Measurements from ENCODE around the gene STEAP3.

The STEAP3 gene

DNA sequence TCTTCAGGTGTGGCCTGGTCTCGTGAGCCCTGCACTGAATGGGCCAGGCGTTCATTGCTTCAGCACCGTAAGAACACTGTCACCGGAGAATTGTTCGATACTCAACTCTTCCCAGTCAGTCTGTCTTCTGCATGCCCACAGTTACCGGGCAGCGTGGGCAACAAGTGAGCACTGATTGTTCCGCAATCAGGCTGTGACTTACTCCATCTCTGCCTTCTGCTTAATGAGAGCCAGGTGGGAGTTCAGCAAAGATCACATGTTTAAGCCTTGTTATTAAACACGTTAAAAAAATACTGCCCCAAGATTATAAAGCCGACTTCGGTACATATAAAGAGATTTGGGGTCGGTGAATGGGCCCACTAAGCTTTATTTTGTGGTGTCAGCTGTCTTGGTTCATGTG, 3.7 kb downstream of the STEAP3 start:
- no peak for DNase-seq

DNA sequence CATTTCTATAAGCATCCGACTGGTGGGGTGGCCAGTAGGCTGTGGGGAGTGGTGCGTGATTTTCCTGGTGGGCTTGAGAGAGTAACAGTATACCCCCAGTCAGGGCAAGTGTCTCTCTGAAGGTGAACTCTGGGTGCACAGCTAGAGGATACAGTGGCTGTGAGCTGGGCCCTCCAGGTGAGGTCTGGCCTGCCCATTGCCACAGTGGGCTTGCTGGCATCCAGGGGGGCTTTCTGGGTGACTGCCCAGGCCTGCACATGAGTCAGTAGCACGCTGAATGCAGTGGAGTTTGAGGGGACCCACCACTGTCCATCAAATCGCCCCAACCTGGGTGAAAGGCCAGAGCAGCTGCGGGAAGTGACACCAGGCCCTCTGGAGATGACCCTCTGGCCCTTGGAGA, 4.5 kb downstream of the STEAP3 start:
- no peak for DNase-seq

DNA sequence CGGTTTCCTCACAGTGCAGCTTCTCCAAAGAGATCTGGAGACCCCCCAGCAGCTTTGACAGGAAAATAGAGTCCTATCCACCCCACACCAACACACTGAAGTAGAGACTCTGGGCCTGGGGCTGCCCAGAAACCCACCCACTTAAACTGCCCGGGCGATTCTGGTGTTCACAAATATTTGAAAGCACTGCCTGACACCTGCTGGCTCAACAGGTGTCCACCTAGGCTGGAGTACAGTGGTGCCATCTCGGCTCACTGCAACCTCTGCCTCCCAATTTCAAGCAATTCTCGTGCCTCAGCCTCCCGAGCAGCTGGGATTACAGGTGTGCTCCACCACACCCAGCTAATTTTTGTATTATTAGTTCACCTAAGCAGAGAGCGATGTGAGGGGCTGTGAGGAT, 5.3 kb downstream of the STEAP3 start:
- DNase-seq = no peak

DNA sequence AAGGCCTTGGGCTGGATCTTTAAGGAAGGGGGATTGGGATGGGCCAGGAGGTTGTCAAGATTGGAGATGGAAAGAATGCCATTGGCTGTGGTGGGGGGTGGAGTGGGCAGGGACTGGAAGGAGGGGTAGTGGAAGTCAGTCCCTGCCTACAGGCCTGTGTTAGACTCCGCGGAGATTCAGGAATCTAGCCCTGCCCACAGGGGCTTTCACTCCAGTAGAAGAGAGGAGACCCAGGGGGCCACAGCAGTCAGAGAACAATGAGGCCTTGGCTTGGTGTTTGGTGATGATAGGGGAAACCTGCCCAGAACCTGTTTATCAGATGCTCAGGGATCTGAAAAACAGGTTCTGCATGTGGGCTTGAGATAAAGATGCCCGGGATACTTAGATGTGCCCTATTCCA, 6.1 kb downstream of the STEAP3 start:
- DNase-seq = no peak

DNA sequence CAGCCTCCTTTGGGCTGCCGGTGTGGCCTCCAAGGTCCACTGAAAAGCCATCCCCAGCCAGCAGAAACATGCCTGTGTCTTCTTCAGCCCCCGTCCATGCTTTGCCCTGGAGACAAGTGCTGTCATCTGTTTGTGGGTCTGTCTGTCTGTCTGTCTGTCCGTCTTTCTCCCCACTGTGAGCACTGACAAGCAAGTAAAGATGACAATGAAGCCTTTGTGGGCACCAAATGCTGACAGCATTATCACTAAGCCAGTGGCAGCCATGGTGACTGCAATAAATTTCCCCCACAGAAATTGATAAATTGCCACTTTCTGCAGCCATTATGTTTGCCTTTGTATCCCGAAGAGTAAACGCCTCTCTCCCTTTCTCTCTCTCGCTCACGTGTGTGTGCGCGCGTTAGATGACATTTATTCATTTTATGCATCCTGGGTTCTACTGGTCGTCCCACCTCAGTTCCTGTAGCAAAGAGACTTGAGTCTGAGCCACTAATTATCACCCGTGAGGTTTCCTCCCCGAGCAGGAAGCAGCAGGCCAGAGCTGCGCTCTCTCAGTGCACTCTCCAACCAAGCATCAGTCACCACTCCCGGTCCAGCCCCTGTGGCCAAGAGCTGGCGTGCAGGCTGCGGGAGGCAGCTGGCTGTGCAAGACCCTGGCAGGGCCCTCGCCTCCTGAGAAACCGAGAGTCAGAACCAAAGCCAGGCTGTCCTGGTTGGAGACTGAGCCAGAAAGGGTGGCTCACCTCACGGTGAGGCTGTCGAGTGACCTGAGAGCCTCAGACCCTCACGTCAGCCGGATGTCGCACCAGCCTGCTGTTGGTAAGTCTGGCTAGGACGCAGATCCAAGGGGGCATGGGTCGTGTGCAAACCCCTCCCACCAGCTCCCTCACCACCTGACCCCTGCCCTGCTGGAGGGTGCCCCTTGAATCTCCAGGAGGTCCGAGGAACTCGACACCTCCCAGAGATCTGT, 6.9 kb downstream of the STEAP3 start:
- DNase-seq = no peak

DNA sequence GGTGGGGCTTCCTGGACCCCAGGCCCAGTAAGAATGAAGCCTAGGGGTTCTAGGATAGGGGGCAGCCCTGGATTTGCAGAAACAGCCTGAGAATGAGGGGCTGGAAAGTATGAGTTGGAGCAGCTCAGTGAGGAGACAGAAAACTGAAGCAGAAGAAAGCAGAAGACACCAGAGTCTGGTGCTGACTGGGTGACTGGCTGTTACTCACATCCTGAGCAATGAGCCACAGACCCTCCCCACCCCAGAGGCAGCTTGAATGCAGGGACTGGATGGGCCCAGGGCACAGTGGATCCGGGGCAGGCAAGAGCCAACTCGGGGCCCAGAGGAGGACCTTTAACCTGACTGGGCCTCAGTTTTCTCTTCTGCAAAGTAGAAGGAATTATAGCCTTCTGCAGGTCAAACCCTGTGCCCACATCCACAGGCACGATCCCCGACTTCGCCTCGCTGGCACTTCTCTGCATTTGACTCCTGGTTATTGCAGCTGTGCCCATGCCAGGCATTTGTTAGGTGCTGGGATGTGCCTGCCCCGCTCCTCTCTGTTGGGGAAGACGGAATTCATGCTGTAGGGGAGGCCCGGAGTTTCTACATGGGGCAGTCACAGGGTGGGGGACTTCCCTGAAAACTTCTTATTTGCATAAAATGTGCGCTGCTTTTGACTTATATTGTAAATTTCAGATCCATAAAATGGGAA, 8.5 kb downstream of the STEAP3 start:
- DNase-seq = no peak

DNA sequence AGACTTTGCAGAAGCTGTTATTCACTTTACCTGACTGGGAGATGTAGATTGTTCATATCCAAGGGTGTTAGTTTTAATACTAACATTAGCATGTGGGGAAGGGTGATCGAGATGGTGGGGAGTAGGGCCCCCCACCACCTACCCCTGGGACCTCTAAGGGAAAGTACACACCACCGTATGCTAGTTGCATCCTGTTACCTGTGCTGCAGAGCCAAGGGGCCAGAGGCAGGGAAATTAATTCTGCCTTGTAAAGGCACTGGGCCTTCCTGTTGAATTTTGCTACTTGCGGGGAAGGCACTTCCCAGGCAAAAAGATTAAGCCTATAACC, 9.0 kb downstream of the STEAP3 start:
- no peak for DNase-seq

DNA sequence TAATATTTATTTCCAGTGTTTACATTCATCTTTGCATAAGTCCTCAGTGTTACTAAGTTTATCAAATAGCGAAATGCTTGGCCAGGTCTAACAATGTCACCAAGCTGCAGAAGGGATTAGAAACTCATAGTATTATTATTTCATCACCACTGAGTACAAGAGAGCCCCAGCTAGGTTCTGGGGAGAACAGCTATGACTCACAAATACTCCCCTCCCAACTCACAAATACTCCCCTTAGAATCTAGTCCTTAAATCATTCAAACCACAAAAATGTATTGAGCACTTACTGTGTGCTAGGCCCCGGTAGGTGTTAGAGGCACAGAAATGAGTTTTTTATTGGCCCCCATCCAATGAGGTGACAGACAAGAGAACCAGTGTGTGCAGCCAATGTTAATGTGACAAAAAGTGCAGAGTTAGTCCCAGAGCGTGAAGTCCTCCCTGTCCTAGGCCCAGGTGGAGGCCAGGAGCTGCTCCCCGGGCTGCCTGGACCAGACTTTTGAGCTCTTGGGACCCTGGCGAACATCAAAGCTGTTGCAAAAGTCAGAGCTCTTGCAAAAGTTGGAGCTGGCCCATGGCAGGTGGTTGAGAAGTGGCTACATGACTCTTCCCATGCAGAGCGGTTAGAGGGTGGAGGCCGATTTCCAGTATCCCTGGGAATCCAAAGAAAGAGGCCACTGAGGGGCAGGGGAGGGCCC, 9.8 kb downstream of the STEAP3 start:
- DNase-seq = no peak

DNA sequence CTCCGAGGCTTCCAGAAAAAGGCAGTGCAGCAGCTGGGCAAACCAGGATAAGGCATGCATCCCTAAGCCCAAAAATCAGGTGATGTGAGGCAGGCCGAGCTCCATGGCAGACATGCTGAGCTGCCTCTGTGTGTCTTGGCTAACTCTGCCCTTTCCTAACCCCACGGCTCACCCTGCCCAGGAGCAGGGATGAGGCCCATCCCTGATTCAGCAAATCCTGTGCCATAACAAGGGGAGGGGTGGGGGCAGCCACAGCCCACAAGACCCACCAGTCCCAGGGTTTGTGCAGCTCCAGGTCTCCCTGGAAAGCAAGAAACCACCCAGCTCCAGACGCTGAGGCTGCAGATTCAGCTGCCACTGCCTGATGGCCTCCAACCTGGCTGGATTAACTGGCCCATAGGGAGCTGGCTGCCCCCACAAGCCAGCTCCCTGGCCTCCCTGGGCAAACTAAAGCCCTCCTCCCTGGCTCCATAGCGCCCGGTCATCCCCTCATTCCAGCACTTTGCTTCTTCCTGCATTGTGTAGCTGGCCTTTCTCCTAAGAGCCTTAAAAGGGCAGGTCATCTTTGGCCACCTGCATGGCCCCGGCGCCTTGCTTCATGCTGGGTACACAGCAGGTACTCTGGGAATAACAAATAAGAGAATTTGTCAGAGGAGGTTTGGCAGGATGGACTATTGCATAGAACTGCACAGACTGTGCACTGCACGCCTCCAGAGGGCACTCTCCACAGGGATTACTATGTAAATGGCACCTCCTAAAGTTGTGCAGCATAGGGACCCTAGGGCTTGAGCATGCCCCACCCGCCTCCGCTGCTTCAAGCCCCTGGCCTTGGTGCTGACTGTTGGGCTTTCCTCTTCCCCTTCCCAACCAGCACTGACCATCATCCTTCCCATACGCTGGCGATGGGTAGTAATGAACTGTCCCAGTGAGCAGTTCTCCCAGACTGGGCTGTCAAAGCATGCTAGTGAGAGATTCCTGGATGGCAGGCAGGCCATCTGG, 10.7 kb downstream of the STEAP3 start:
- peak; percentile 11 to 12 for DNase-seq

DNA sequence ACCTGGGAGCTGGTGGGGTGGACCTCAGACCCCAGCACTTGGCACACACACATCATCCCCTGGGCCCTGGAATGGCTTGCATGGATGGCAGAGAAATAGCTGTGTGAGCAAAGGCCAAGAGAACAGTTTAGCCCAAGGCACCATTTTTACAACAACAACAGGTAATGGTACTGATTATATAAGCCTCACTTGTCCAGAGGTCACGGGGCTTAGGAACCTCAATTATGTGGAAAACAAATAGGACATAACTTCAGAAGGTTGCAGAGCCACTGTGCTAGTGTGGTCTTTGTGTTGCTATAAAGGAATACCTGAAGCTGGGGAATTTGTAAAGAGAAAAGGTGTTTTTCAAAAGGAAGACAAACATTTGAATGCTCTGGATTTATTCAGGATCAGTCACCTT, 13.2 kb downstream of the STEAP3 start:
- DNase-seq = no peak

DNA sequence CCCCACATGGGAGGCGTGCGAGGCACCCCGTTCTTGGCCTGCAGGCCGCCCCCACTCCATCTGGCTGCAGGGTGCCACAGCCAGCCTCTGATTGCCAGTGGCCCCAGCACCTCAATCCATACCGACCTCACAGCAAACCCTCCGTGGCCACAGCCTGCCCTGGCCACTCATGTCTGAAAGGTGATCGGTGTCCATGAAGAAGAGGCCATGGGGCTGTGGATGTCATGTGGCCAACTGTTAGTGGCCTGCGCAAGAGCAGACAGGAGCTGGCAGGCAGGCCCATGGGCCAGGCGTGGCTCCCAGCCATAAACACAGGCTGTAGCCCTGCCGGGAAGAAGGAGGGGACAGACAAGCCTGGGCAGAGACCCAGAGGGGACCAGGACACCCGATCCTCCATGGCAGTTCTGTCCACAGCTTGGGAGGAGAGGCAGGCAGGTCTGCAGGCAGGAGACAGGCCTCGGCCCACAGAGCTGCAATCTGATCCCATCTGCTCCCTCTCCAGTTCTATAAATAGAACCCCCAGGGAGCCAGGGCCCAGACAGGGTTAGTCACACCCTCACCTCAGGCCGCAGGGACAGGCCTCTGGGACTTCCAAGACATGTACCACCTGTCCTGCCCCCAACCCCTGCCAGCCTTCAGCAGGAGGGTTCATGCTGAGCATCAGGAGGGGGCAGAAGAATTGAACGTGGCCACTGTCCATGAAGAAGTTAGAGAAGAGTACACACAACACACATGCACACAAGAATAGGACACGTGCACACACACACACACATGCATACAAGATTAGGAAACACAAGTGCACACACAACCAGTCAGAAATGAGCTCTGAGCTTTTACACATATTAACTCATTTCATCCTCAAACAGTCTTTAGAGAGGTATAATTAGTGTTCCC, 16.9 kb downstream of the STEAP3 start:
- DNase-seq = no peak

DNA sequence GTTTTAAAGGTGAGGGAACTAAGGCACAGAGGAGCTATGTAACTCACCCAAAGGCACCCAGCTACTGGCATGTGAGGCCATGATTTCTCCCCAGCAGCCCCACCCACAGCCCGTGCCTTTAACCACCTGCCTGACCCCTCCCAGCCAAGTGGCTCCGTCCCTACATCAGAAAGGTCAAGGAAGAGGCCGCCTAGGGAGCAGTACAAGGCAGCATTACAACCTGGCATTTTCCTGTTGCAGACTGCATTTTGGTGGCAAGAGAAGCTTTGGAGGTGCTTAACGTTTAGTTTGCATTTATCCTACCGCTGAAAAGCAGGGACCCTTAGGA, 17.5 kb downstream of the STEAP3 start:
- no peak for DNase-seq

DNA sequence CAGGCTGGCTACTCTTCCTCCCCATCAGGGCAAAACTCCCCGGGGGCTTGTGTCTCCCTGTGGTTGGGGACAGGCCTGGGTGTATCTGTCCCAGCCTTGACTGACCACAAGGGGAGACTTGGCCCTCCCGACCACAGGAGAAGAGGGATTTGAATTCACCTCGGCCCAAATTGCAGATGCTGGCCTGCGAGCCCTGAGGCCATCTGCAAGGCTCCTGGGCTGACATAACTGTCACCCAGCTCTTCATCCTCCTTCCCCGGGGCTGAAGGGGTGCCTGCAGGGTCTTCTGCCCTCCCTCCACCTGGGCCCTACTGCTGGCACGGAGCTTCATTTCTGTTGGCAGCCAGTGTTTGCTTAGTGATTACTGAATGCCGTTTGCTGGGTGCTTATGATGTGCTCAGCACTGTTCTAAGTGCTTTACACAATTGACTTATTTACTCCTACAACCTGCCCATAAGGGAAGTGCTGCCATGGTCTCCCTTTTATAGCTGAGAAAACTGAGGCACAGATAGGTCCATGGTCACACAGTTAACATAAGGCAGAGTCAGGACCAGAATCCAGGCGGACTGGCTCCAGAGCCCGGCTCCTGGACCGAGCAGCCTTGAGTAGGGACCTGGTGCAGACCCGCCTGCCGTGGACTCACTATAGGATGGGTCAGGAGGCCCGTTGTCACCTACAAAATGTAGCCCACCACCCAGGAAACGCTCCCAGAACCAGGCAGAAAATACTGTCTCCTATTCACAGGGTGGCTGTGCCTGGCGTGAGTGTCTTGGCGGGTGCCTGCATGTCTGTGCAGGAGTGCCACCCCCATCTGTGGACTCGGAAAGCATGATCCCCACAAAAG, 18.9 kb downstream of the STEAP3 start:
- no peak for DNase-seq

DNA sequence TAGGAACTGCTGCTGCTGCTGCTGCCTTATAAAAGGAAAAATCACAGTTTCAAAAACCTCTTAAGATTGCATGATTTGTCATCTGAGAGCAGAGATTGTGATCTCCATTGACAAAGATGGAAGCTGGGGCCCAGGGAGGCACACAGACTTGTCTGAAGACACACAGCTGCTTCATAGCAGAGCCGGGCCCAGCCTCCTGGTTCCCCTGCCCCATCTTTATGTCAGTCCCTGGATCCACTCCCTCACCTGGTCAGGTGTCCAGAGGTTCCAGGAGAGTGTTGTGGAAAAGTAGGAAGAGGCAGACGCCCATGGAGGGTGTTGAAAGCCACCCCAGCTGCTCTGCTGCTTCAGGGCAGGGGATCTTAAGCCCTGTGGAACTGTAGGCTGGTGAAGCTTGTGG, 20.0 kb downstream of the STEAP3 start:
- no peak for DNase-seq

DNA sequence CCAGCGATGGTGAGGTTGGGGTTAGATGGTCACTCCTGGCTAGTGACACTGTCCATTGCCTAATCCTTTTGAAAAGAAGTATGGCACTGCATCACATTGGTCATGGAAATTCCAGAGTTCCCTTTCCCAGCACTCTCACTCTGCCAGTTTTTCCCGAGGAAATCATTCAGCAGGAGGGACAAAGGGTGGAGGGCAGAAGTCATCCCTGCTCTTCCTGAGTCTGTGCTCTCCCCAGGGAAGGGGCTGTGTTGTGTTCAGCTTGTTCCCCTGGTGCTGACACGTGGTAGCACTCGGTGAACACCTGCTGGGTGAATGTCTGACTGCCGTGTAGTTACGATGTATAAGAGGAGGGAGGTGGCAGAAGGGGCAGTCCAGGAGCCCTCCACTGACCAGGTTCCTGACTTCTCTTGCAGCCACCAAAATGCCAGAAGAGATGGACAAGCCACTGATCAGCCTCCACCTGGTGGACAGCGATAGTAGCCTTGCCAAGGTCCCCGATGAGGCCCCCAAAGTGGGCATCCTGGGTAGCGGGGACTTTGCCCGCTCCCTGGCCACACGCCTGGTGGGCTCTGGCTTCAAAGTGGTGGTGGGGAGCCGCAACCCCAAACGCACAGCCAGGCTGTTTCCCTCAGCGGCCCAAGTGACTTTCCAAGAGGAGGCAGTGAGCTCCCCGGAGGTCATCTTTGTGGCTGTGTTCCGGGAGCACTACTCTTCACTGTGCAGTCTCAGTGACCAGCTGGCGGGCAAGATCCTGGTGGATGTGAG, 21.6 kb downstream of the STEAP3 start:
- no peak for DNase-seq

DNA sequence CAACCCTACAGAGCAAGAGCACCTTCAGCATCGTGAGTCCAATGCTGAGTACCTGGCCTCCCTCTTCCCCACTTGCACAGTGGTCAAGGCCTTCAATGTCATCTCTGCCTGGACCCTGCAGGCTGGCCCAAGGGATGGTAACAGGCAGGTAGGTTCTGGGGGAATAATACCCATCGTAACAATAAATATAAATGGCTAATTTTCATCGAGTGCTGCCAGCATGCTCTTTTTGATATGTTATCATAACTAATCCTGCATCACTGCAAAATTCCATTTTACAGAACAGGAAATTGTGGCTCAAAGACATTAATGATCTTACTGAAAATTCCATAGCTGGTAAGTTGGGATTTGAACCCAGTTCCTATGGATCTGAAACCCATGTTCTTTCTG, 22.2 kb downstream of the STEAP3 start:
- DNase-seq = no peak

DNA sequence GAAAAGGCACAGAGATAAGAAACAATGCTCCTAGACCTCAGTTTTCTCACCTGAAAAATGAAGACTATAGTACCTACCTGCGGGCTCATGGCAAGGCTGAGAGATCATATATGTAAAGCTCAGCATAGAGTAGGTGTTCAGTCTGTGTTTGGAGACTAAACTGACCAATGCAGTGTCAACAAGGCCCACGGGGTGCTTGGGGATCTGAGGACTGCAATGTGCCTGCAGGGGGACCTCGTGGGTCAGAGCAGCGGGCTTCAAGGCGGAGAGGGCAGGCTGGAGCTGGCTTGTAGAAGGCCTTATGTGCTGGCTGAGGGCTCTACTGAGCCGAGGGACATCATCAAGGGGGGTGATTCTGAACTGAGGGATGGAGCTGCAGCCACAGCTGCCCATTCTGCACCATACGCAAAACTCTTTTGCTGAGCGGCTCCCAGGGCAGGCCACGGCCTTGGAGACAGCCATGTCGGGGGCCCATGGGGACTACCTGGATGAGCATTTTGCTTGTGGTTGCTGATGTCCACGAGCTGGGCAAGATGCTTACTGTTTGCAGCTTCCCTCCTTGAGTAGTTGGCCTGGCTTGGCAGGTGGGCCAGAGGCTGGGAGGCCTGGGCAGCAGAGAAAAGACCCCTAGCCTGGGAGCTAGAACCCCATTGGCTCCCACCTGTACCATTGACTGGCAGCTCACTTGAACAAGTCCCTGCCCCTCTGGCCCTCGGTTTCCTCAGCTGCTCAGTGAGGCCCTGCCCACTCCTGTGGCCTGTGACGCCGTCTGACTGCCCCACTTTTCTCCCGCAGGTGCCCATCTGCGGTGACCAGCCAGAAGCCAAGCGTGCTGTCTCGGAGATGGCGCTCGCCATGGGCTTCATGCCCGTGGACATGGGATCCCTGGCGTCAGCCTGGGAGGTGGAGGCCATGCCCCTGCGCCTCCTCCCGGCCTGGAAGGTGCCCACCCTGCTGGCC, 23.5 kb downstream of the STEAP3 start:
- DNase-seq = no peak

DNA sequence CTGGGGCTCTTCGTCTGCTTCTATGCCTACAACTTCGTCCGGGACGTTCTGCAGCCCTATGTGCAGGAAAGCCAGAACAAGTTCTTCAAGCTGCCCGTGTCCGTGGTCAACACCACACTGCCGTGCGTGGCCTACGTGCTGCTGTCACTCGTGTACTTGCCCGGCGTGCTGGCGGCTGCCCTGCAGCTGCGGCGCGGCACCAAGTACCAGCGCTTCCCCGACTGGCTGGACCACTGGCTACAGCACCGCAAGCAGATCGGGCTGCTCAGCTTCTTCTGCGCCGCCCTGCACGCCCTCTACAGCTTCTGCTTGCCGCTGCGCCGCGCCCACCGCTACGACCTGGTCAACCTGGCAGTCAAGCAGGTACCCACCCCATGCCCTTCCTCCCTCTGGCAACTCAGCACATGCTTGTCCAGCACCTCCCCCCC, 24.2 kb downstream of the STEAP3 start:
- no peak for DNase-seq

DNA sequence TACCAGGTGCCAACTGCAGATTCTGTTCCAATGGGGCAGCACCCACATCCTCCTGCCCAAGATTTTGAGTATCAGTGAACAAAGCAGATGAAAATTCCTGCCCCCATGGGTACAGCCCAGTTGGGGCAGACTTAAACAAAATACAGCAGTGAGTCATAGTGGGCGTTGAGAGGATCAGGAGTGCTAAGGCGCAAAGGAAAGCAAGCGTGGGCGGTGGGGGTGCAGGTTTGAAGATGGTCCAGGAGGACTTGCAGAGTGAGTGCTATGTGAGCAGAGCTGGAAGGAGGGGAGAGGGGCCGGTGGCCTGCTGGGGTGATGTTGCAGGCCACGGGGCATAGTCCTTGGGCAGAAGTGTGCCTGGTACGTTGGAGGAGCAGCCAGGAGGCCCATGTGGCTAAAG, 24.7 kb downstream of the STEAP3 start:
- DNase-seq = no peak

Data from AML-193 (cell line).